ENCODE measurements around the gene CSPG4.
"Not testable (repeated sequence)": the region's sequence is repeated elsewhere in the genome, so short reads cannot be mapped to it uniquely, and the experiment has no call there.

The CSPG4 gene

GRCh38 chr15:75712668-75713337 lies at the start of gene CSPG4:
Gene CSPG4 (minus strand): TSS chr15:75712848. CDS start chr15:75712755, 93 bp downstream.
- no peak for DNase-seq (ENCODE audit: low read depth)

DNA sequence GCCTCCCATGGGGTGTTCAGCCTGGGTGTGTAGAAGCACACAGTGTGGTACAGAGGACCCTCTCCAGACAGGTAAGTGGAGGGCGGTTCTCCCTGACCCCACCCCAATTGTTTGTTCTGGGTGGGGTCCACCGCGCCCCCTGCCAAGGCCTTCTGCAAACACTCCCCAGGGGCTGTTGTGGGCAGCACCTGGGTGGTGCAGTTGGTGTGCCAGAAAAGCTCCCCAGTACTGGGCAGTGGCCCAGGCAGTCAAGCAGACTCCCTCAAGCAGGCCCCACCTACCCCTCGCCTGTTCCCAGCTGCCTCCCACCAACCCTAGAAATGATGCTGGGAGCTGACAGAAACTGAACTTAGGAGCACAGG lies 49.7 kb upstream of the CSPG4 start:
- DNase-seq (ENCODE audit: low read depth) = not testable (repeated sequence)

GRCh38 chr15:75761446-75762356 lies 49.1 kb upstream of the CSPG4 start:
- DNase-seq (ENCODE audit: low read depth) = no peak

DNA sequence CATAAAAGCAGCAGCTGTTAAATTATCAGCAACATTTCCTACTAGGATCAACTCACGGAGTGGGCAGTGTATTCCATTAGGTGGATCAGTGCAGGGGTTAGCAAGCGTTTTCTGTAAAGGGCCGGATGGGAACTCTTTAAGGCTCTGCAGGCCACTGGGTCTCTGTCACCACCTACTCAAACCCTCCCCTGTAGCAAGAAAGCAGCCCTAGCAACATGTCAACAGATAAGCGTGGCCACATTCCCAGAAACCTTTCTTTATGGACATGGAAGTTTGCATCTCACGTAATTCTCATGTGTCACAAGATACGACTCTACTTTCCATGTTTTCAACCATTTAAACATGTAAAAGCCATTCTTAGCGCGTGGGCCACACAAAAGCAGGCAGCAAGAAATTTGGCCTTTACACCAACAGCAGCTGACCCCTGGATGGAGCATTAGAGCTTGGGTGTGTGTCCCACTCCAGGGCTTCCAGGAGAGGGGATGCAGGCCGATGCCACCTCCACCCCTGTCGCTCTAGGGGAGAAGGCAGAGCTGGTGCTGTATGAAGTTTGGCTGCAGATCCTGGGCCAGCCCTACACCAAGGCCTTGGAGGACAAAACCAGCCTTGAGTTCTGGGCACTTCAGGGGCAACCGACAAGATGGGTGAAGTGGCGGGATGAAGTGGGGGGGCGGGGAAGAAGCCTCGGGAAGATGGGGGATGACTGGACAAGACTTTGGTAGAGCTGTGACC lies 48.2 kb upstream of the CSPG4 start:
- DNase-seq (ENCODE audit: low read depth) = no peak

DNA sequence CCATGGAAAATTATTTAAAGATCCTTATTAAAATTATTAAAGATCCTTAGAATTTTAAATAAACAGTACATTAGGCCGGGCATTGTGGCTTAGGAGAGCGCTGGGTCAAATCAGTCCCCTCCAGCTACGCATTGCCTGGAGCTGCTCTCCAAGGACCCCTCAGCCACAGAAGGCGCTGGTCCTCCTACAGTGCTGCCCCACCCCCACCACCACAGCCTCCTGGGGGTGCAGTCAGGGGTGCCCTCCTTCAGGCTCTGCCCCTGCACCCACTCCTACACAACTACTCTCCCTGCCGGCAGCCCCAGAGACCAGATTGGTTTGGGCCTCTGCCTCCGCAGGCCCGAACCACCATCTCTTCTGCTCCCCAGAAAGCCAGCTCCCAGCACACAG lies 47.5 kb upstream of the CSPG4 start:
- DNase-seq (ENCODE audit: low read depth) = not testable (repeated sequence)

DNA sequence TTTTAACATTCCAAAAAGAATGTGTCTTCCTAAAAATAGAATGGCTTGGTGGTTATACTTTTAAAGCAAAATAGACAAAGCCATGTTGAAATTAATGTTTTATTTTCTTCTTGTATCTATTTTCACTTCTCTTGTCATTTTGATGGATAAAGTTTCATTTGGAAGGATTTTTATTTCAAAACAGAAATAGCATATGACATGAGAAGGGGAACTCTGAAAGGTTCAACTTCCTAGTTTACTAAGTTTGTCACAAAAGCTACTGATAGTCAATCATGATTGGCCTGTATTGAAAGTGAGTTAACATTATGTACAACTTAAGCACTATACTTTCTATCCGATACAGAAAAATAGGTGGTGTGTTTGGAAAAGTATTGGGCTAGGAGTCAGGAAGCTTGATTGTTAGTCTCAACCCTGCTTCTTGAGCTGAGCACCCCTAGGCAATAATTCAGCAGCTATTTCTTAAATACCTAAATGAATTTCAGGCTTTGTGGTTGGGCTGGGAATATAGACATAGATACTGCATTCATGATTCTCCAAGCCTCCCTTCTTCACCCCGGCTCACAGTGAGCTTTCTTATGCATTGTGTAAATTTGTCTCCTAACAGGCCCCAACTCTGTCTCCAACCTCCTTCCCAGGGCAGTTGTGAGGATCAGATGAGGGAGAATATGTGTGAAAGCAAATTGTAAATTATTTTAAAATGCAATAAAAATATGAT lies 46.9 kb upstream of the CSPG4 start:
- DNase-seq (ENCODE audit: low read depth) = no peak

DNA sequence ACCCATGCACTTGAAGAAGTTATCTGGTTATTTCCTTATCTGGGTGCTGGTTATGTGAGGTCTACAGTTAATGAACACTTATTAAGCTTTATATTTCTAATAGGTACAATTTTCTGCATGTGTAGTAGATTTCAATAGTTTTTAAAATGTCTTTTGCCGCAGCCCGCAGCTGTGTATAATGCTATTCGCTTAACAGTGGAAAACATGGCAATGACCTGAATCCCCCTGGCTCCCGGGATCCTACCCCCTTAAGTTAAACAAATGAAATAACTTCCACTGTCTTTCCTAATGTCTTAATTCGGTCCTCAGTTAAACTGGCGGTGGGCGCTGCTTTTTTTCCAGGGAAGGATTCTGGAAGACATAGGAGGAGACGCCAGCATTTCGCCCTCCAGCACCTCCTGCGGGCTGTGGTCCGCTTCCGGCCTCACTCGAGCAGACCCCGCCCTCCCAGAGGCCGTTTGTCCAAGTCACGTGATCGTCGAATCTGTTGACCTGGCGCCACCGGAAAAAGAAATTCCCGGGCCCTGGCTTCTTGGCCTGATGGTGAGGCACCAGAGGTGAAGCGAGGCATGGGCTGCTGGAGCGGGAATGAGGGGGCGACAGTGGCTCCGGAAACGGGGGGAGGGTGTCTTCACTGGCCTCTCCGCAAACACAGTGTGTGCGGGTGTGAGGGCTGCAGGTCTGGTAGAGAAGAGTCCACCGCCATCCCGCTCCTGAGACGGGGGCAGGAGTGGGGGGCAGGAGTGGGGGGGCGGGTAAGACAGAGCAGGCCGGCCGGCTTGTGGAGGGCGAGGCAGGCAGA lies 45.6 kb upstream of the CSPG4 start:
- peak; percentile 26 for DNase-seq (ENCODE audit: low read depth)

GRCh38 chr15:75754871-75755270 lies 42.2 kb upstream of the CSPG4 start:
- not testable (repeated sequence) for DNase-seq (ENCODE audit: low read depth)

DNA sequence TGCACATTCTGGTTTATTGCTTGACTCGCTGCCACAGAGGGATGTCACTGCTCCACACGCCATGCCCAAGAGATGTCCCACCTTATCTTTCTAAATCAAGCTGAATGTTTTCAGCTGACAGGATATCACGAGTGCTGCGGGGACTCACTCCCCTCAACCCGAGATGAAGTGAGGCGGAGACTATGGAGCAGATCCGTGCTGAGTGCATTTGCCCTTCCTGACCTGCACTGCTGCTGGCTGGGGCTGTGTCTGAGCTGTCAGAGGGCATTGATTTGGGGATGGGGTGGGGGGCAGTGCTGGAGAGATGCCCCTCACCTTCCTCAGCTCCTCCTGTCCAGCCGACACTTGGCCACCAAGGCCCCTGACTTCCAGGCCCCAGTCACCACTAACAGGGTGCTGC lies 40.5 kb upstream of the CSPG4 start:
- no peak for DNase-seq (ENCODE audit: low read depth)

DNA sequence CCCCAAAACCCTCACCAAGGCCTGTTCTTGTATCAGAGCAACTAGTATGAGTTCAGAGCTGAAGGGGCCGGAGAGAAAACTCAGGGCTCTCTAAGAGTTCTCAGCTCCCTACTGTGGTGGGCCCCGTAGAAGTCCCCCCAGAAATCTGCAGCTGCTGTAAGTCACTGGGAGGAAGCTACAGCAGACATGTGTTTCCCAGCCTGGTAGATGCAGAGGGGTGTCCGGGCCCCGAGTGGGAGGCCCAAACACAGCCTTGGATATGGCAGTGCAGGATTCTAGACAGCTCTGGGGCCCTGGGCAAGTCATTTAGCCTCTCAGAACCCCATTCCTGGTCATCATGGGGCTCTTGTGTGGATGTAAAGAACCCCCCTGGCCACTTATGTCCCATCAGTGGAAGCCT lies 39.2 kb upstream of the CSPG4 start:
- DNase-seq (ENCODE audit: low read depth) = no peak

- DNase-seq (ENCODE audit: low read depth) = no peak
Observed at GRCh38 chr15:75751116-75751875, 38.6 kb upstream of the CSPG4 start.

- no peak for DNase-seq (ENCODE audit: low read depth)
Observed at GRCh38 chr15:75750261-75751050, 37.8 kb upstream of the CSPG4 start.

DNA sequence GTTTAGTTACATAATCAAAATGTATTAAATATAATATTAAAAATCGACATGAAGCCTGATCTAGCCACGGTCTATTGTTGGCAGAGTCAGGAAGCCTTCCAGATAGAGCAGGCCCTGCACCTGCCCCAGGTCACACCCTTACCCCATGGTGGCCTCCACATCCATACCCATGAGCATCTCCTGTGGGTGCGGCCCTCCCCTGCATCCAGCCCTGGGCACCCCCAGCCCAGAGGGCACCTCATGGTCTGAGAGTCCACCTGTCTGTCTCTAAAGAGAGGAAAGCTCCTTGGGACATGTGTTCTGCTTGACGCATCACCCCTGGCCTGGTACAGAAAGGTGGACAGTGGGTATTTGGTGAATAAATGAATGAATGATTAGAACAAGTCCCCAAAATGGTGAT lies 37.2 kb upstream of the CSPG4 start:
- DNase-seq (ENCODE audit: low read depth) = no peak

GRCh38 chr15:75748882-75749281 lies 36.2 kb upstream of the CSPG4 start:
- DNase-seq (ENCODE audit: low read depth) = not testable (repeated sequence)

DNA sequence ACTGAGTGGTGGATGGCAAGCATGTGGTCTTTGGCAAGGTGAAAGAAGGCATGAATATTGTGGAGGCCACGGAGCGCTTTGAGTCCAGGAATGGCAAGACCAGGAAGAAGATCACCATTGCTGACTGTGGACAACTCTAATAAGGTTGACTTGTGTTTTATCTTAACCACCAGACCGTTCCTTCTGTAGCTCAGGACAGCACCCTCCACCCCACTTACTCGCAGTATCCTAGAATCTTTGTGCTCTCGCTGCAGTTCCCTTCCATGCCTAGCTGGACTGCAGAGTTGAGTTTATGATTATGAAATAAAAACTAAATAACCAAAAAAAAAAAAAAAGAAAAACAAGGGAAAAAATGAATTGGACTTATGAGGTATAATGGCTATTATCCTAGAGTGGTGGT lies 34.5 kb upstream of the CSPG4 start:
- DNase-seq (ENCODE audit: low read depth) = not testable (repeated sequence)

GRCh38 chr15:75745305-75745704 lies 32.7 kb upstream of the CSPG4 start:
- no peak for DNase-seq (ENCODE audit: low read depth)

DNA sequence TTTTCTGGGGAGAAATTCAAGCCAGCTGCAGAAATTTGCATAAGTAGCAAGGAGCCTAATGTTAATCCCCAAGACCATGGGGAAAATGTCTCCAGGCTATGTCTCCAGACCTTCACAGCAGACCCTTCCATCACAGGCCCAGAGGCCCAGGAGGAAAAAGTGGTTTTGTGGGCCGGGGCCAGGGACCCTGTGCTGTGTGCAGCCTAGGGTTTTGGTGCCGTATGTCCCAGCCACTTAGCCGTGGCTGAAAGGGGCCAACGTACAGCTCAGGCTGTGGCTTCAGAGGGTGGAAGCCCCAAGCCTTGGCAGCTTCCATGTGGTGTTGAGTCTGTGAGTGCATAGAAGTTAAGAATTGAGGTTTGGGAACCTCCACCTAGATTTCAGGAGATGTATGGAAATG lies 29.7 kb upstream of the CSPG4 start:
- DNase-seq (ENCODE audit: low read depth) = not testable (repeated sequence)

DNA sequence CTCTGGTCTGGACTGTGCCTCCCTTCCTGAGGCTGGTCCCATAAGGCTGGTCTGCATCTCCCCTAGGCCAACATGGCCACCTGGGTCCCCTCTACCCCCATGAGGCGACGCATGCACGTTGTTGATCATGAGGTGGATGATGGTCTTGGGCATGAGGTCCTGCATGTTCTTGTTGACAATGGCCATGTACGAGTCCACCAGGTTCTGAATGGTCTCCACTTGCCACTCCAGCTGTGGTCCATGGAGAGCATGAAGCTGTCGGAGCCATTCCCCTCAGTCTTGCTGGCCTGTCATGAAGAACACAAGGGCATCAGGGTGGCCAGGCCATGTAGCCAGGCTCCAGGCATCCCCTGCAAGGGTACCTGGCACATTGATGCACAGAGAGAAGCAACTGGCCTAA lies 27.1 kb upstream of the CSPG4 start:
- no peak for DNase-seq (ENCODE audit: low read depth)

- DNase-seq (ENCODE audit: low read depth) = peak; percentile 71
Observed at GRCh38 chr15:75738647-75739325, 26.1 kb upstream of the CSPG4 start.
